Ascending aorta (tissue), 2 donors: ENCODE data around the gene KCNQ2. TPM values are rescaled to one million over a fixed set of nuclear protein-coding genes. Genes with fewer than 3 reads are reported as not detected.

Experiments
- DNase-seq, 2 donors: peaks; one replicate each; pipeline ENCODE4 v3.0.0-alpha.2; 2019; ENCODE audit warnings: low spot score in 2 of 2
- H3K27ac ChIP-seq, 2 donors: fragments of 200-600 bp; sonication (generic); one replicate each; pipeline ENCODE4 v1.5.1; 2016 to 2017; ENCODE audit warnings: mild to moderate bottlenecking in 1 of 2
- H3K27me3 ChIP-seq: fragments of 200-600 bp; sonication (generic); one replicate; pipeline ENCODE4 v1.5.1; 2017
- H3K36me3 ChIP-seq, 2 donors: fragments of 200-600 bp; sonication (generic); one replicate each; pipeline ENCODE4 v1.5.1; 2016
- H3K4me1 ChIP-seq, 2 donors: fragments of 200-600 bp; sonication (generic); one replicate each; pipeline ENCODE4 v1.5.1; 2016 to 2017; ENCODE audit warnings: mild to moderate bottlenecking in 1 of 2
- H3K4me3 ChIP-seq, 2 donors: fragments of 200-600 bp; sonication (generic); one replicate each; pipeline ENCODE4 v1.5.1; 2016 to 2017; ENCODE audit warnings: mild to moderate bottlenecking in 1 of 2
- H3K9me3 ChIP-seq, 2 donors: fragments of 200-600 bp; sonication (generic); one replicate each; pipeline ENCODE4 v1.5.1; 2016
- intact Hi-C: fragments of 100-400 bp; cut with DNase I; formaldehyde crosslinking; loops from one replicate; pipeline ENCODE4 v1.15.1; 2023
- total RNA-seq: library from RNA; depleted of rRNA; stranded (reverse); fragments of >200 nt; gene quantifications from one replicate; pipeline ENCODE4 v1.1.0, GENCODE V29; 2016
- TF ChIP-seq, protein P1 (sequence below), 3 experiments: fragments of 200-600 bp in 2 of 3; fragments of 450-650 bp in 1 of 3; sonication (generic) in 2 of 3; IDR thresholded peaks; one replicate each; pipeline ENCODE4 v1.5.1; 2016 to 2019; ENCODE audit warnings: antibody characterized with exemption in 3 of 3, mild to moderate bottlenecking in 1 of 3, moderate library complexity in 1 of 3

KCNQ2 gene
- total RNA-seq, 1 donor from 2014 or later: not detected

DNA sequence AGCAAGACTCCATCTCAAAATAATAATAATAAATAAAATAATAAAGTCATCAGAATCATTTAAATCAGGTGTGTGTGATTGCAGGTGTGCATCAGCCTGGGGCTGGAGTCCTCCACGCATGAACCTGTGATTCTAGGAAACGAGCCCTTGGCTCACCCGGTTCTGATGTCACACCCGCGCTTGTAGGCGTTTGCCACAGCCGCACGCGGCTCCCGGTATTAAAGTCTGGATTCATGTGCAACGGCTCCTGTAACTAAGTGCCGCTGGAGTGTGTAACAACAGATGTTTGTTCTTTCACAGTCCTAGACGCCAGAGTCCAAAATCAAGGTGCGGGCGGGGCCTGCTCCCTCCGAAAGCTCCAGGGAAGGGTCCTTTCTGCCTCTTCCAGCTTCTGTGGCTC, 45.2 kb downstream of the KCNQ2 start:
- H3K4me3 ChIP-seq: no peak overlapping the region
- H3K36me3 ChIP-seq: no peaks in the 10 kb centered on the region
- no peak overlapping the region for H3K27ac ChIP-seq
- H3K4me1 ChIP-seq: no peaks in the 10 kb centered on the region
- no peaks in the 10 kb centered on the region for H3K27me3 ChIP-seq
- TF ChIP-seq, protein P1, sequence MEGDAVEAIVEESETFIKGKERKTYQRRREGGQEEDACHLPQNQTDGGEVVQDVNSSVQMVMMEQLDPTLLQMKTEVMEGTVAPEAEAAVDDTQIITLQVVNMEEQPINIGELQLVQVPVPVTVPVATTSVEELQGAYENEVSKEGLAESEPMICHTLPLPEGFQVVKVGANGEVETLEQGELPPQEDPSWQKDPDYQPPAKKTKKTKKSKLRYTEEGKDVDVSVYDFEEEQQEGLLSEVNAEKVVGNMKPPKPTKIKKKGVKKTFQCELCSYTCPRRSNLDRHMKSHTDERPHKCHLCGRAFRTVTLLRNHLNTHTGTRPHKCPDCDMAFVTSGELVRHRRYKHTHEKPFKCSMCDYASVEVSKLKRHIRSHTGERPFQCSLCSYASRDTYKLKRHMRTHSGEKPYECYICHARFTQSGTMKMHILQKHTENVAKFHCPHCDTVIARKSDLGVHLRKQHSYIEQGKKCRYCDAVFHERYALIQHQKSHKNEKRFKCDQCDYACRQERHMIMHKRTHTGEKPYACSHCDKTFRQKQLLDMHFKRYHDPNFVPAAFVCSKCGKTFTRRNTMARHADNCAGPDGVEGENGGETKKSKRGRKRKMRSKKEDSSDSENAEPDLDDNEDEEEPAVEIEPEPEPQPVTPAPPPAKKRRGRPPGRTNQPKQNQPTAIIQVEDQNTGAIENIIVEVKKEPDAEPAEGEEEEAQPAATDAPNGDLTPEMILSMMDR (IDR thresholded peaks at IDR 0.05): no peak
- H3K9me3 ChIP-seq: peaks cover 0 to 4% of the 10 kb centered on the region in 2 donors
- intact Hi-C loops: no loop called here
- no peak for DNase-seq

DNA sequence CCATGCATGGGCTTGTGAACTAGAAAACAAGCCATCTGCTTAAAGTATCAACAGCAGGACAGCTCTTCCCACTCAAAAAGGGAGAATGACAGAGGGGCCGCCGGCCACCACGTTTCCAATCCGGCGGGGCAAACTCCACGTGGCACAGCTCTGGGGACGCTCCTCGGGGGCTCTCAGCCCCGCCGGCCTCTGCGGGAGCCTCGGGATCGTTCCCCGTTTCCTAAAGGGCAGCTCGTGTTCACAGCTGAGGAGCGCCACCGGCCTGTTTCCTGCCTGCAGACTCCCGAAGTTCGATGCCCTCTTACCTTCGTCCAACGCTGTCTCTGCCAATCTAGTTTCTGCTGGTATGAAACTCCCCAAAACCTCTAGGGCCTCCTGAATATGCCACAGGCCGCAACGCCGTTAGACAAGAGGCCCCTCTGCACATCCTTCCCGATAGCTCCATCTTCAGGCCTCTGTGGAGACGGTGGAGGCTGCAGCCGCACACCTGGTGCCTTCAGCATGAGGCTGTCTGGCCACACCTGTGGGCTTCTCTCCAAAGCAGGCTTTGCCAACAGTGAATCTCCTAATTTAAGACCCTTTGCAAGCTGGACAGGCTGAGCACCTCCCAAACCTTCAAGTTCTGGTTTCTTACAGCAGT, 46.5 kb downstream of the KCNQ2 start:
- TF ChIP-seq, protein P1 (IDR thresholded peaks at IDR 0.05): no peak
- Histone ChIP-seq H3K4me1 (no peaks in the 10 kb centered on the region), H3K9me3 (peaks cover 0 to 4% of the 10 kb centered on the region in 2 donors), H3K27me3 (no peaks in the 10 kb centered on the region), H3K36me3 (no peaks in the 10 kb centered on the region), H3K4me3 (no peak overlapping the region), H3K27ac (no peak overlapping the region)
- intact Hi-C loops: no loop called here
- DNase-seq: no peak

DNA sequence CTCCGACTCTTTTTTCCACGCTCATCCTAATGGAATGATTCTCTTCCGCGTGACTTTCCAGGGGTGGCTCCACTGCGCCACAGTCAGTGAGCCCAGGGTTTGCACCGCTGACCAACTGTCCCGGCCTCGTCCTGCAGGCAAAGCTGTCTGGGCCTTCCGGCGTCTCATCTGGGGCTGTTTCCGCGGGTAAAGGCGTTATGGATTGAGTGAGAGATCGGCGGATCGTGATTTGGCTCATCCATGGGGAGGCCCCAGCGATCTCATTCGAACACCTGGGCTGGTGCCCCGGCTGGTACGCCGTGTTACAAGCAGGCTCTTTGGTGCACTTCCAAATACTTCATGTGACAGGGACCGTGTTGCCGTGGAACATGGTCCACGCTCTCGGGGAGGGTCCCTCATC, 47.8 kb downstream of the KCNQ2 start:
- intact Hi-C loops: no loop called here
- no peaks in the 10 kb centered on the region for H3K36me3 ChIP-seq
- no peak overlapping the region for H3K27ac ChIP-seq
- no peaks in the 10 kb centered on the region for H3K27me3 ChIP-seq
- TF ChIP-seq, protein P1 (IDR thresholded peaks at IDR 0.05): no peak
- H3K4me3 ChIP-seq: no peak overlapping the region
- DNase-seq: no peak
- no peaks in the 10 kb centered on the region for H3K4me1 ChIP-seq
- H3K9me3 ChIP-seq: peaks cover 0 to 4% of the 10 kb centered on the region in 2 donors

DNA sequence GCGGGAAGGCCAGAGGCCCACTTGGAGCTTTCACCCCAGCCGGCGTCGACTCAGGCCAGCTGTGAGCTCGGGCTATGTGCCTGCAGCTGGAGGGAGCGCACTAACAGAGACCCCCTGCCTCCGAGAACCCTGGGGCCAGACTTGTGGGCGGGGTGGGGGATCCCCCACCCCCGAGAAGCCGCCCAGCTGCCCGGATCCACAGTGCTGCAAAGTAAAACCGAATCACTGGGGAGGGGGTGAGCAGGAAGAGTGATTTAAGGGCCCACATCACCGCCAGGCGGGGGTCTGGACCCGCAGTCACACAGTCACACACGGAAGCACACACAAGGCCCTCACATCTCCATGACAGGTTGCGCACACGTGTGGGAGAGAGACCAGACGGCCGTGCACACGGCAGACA, 48.7 kb downstream of the KCNQ2 start:
- Histone ChIP-seq H3K4me3 (no peak overlapping the region), H3K9me3 (peaks cover 0 to 4% of the 10 kb centered on the region in 2 donors), H3K36me3 (no peaks in the 10 kb centered on the region), H3K27ac (no peak overlapping the region), H3K27me3 (no peaks in the 10 kb centered on the region), H3K4me1 (no peaks in the 10 kb centered on the region)
- no peak for DNase-seq
- intact Hi-C loops: no loop called here
- TF ChIP-seq, protein P1 (IDR thresholded peaks at IDR 0.05): no peak

DNA sequence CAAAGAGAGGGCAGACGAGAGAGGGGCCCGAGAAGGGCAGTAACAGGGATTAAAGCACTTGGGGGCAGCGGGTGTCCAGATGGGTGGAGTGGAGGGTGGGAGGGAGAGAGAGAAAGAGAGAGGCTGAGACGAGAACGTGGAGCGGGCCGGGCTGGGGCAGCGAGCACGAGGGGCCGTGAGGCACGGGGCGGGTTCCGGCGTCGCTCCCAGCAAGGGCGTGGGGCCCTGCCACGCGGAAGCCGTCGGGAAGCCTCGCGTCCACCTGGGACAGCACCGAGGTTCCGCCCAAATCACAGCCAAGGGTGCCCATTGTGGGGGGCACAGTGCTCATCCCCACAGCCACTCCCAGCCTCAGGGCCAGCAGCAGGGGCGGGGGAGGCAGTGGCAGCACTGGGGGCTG, 49.8 kb downstream of the KCNQ2 start:
- intact Hi-C loops: no loop called here
- no peak for DNase-seq
- Histone ChIP-seq H3K27ac (no peak overlapping the region), H3K4me3 (no peak overlapping the region), H3K36me3 (no peaks in the 10 kb centered on the region), H3K9me3 (peaks cover 0 to 4% of the 10 kb centered on the region in 2 donors), H3K4me1 (no peaks in the 10 kb centered on the region), H3K27me3 (no peaks in the 10 kb centered on the region)
- TF ChIP-seq, protein P1 (IDR thresholded peaks at IDR 0.05): no peak

DNA sequence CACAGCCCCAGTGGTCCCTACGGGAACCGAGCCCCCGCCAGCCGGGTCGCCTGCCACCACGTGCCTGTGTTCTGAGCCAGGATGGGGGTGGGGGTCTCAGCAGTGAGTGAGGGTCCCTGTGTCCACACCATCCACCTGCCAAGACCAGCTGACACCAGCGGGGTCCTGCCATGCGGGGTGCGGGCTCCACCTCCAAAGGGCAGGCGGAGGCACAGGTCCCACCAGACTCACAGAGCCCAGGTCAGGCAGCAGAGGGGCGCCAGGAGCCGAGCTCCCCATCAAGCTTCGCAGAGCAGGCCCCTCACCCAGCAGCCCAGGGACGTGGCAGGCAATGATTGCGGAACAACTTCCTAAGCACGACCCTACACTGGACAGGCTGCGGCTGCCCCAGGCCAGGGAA, 50.5 kb downstream of the KCNQ2 start:
- Histone ChIP-seq H3K27me3 (no peaks in the 10 kb centered on the region), H3K36me3 (no peaks in the 10 kb centered on the region), H3K4me1 (no peaks in the 10 kb centered on the region), H3K9me3 (peaks cover 0 to 4% of the 10 kb centered on the region in 2 donors), H3K4me3 (no peak overlapping the region), H3K27ac (no peak overlapping the region)
- intact Hi-C loops: no loop called here
- no peak for DNase-seq
- TF ChIP-seq, protein P1 (IDR thresholded peaks at IDR 0.05): no peak
